Activated T-helper 1 cell treated with anti-CD3 and anti-CD28 coated beads, Interleukin-2, amount 50 U/mL, for 16 hours (primary cell): ENCODE results near the gene GRK2.
A peak's percentile ranks its signal among the peaks of the same experiment; 100 is the strongest.
"Not testable (repeated sequence)": the region's sequence is repeated elsewhere in the genome, so short reads cannot be mapped to it uniquely, and the experiment has no call there.

Experiments used
- DNase-seq, 2 donors: peaks; one replicate each; pipeline ENCODE4 v3.0.0-alpha.2; 2020; ENCODE audit warnings: low read depth in 1 of 2, low spot score in 1 of 2

The GRK2 gene

DNA sequence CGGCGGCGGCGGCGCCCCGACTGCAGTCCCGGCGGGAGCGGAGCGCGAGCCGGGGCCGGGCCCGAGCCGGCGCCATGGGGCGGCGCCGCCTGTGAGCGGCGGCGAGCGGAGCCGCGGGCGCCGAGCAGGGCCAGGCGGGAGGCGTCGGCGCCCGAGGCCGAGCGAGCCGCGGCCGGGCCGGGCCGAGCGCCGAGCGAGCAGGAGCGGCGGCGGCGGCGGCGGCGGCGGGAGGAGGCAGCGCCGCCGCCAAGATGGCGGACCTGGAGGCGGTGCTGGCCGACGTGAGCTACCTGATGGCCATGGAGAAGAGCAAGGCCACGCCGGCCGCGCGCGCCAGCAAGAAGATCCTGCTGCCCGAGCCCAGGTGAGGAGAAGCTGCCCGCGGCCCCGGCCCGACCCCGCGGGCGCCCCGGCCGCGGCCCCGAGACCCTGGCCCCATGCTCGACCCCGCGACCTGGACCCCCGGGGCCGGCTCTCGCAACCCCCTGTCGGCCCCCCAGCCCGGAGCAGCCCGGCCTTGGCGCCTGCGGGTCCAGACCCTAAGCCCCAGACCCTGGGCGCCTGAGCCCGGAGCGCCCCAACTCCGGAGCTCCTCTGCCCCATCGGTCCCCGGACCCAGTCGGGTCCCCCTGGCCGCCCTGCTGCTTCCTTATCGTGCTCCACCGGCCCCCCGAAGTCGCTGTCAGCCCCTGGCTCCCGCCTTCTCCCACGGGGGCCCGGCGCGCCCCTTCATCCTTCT, at the start of gene GRK2:
TSS of gene GRK2 (plus strand) at position 25 of the 739 bp plus-strand sequence. CDS start at position 252, 227 bp downstream.
- DNase-seq = no peak

DNA sequence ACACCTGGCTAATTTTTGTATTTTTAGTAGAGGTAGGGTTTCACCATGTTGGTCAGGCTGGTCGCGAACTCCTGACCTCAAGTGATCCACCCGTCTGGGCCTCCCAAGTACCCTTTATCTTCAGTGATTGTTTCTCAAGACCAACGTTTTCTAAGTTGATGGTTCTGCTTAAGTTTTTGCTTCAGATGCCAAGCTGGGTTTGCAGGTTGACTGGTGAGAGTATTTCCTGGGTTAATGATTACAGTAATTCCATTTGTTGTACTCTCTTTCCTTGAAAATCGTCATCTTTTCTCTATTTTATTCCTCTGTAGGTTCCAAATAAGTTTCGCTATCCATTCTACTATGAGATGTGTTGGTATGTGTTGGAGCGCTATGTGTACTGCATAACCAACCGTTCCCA, 38.5 kb upstream of the GRK2 start:
- DNase-seq = no peak

DNA sequence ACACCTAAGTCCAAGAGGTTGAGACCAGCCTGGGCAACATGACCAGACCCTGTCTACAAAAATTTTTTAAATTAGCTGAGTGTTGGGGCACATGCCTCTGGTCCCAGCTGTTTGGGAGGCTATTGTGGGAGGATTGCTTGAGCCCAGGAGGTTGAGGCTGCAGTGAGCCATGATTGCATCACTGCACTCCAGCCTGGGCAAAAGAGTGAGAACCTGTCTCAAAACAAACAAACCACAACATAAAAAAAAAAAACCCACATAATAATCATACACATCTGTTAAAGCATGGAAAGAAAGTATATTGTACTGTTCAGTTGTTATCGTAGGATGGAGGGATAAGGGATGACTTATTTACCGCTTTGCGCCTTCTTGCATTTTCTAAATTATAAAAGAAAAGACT, 35.9 kb upstream of the GRK2 start:
- no peak for DNase-seq

- no peak for DNase-seq
Observed at GRCh38 chr11:67230886-67231285, 35.4 kb upstream of the GRK2 start.

- no peak for DNase-seq
Observed at GRCh38 chr11:67233584-67234190, 32.6 kb upstream of the GRK2 start.

DNA sequence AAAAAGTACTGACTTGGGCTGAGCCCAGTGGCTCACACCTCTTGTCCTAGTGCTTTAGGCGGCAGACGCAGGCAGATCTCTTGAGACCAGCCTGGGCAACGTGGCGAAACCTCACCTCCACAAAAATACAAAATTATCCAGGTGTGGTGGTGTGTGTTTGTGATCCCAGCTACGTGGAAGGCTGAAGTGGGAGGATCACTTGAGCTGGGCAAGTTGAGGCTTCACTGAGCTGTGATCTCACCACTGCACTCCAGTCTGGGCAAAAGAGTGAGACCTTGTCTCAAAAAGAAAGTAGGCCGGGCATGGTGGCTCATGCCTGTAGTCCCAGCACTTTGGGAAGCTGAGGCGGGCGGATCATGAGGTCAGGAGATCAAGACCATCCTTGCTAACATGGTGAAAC, 31.7 kb upstream of the GRK2 start:
- not testable (repeated sequence) for DNase-seq

DNA sequence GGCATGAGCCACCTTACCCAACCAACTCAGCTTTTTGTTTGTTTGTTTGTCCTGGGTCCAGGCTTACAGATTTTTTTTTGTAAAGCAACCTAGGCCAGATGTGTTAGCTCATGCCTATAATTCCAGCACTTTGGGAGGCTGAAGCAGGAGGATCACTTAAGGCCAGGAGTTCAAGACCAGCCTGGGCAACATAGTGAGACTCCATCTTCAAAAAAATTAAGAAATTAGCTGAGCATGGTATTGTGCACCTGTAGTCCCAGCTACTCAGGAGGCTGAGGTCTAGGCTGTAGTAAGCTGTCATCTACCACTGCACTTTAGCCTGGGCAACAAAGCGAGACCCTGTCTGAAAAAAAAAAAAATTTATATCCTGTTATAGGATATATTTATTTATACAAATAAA, 28.7 kb upstream of the GRK2 start:
- DNase-seq = no peak

DNA sequence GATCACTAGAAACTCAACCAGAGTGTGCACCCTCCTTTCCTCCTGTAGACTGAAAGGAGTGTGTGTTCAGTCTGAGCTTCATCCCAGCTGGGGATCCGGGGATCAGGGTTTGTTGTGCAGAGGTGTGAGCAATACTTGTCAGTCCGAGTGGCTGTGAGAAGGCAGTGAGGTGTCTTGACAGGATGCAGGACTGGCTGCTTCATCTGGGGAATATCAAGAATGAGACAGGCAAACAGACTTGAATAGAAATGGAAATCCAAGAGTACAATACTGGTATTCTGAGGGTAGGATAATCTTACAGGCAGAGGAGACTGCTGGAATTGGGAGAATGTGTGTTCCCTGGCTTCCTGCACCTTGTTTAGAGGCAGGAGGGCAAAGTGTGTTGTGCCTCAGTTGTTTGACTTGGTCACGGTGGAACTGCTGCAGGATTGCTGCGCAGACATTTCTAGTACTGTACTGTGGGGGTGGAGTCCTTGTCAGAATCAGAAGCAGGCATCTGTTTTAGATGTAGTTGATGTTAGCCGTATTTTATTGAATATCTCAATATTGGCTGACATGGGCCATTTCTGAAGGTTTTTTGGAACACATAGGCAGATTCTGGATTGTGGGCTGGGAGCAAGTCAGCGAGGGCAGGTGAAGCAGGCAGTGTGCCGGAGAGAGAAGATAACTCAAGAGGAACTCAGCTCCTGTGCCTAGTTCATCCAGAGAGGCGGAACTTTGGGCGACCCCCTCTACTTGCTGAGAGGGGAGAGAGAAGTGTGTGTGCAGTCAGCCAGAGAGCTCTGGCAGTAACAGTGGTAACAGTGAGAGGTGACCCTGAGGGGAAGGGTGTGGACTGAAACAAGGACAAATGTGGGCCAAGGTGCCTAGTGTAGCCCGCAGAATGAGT, 27.1 kb upstream of the GRK2 start:
- DNase-seq = no peak

GRCh38 chr11:67239783-67240575, 26.3 kb upstream of the GRK2 start:
- DNase-seq = peak; percentile 88 to 93

- DNase-seq = peak; percentile 49 to 72
Observed at GRCh38 chr11:67240576-67241389, 25.5 kb upstream of the GRK2 start.

- DNase-seq = no peak
Observed at GRCh38 chr11:67242548-67242947, 23.7 kb upstream of the GRK2 start.

DNA sequence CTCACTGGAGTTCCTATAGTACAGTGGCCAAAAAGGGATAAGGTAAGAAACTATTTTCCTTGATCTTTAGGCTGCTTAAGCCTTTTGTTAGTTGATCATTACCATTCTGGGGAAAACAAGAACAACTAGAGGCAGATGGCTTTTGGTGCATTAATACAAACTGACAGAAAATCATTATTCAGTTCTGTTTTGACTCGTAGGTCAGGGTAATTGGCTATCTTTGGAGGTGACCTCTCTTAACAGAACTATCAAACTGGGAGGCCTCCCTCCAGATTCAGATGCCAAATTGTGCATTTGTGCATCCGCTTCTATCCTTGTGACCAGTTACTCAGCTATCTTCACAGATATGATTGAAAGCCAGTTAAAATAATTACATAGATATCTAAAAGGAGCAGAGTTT, 23.2 kb upstream of the GRK2 start:
- no peak for DNase-seq

- DNase-seq = no peak
Observed at GRCh38 chr11:67245046-67245445, 21.2 kb upstream of the GRK2 start.

DNA sequence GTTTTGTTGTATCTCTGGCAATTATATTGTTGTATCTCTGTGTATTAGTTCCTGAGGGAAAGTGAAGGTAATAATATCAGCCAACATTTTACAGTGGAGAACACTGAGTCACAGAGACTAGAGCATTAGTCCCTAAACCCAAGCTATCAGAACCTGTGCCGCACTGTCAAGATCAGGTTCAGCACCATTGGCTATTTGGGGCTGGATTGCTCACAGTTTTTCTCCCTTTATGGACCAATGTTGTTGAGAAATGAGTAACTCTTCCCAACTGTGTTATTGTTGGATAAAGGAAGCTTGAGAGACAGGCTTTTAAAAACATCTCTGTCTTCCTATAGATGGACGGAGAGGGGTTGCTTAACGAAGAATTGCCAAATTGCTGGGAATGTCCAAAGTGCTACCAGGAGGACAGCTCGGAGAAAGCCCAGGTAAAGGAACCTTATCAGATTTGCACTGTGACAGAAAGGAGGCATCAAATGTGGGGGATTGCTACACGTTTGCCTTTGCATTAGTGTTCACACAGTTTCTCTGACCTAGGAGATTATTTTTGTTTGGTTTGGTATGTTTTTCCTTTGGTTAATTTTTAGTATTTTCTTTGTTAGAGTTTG, 18.2 kb upstream of the GRK2 start:
- no peak for DNase-seq

DNA sequence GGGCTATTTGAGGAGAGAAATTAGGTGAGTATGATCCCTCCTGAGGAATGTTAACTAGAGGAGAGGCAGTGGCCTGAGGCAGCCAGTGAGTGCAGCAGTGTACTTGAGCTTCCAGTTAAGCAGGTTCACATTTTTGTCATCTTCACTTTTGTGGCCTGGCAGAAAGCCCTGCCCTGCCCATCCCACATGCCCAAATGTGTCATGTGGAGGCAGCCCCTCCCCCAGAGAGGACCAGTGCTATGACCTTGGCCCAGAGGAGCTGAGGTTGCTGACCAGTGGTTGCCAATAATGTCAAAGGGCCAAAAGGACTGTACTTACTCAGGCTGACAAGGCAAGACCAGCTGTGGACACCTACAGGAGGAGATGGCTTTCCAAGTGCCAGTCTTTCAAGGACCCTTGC, 17.6 kb upstream of the GRK2 start:
- no peak for DNase-seq

DNA sequence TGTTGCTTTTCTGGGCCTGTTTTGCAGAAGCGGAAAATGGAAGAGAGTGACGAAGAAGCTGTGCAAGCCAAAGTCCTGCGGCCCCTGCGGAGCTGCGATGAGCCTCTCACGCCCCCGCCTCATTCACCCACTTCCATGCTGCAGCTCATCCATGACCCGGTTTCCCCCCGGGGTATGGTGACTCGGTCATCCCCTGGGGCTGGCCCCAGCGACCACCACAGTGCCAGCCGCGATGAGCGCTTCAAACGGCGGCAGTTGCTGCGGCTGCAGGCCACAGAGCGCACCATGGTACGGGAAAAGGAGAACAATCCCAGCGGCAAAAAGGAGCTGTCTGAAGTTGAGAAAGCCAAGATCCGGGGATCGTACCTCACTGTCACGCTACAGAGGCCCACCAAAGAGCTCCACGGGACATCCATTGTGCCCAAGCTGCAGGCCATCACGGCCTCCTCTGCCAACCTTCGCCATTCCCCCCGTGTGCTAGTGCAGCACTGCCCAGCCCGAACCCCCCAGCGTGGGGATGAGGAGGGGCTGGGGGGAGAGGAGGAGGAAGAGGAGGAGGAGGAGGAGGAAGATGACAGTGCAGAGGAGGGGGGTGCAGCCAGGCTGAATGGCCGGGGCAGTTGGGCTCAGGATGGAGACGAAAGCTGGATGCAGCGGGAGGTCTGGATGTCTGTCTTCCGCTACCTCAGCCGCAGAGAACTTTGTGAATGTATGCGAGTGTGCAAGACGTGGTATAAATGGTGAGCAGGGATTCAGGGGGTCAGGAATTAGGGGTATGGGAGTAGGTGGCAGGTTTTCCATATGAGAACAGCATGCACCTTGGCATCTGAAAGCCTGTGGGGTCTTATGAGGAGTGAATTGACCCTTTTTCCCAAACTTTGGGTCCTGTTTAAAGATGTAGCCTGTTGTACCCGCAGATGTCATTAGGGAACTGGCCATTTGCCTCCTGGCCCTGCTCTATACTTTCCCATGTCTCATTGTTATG, 15.9 kb upstream of the GRK2 start:
- DNase-seq = no peak

GRCh38 chr11:67251841-67252240, 14.4 kb upstream of the GRK2 start:
- DNase-seq = no peak

DNA sequence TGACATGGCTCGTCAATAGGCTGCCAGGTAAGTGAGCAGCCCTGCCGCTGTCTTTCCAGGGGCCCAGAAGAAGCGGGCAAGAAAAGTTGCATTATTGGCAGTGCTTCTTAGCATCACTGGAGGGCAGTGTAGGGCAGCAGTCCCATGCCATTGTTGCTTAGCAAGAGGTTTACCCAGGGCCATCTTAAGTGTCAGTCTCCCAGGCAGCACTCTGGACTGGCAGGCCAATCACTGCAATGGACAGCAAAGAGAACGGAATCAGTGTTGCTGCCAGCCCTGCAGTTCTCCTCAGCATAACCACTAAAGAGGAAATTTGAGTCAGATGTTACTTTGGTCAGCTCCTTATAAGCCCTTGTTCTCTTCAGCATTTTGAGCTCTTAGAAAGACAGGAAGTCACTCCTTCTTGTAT, 13.4 kb upstream of the GRK2 start:
- DNase-seq = no peak
